Fibroblast of peridontal ligament (primary cell): ENCODE data around the gene OBSCN.
"Not testable (repeated sequence)": the region's sequence is repeated elsewhere in the genome, so short reads cannot be mapped to it uniquely, and the experiment has no call there.

Experiments used
- DNase-seq: peaks from one replicate; pipeline ENCODE4 v3.0.0-alpha.2; 2010; ENCODE audit errors: extremely low read depth

The OBSCN gene

GRCh38 chr1:228228147-228228546 lies 20.3 kb downstream of the OBSCN start:
- DNase-seq: not testable (repeated sequence)

DNA sequence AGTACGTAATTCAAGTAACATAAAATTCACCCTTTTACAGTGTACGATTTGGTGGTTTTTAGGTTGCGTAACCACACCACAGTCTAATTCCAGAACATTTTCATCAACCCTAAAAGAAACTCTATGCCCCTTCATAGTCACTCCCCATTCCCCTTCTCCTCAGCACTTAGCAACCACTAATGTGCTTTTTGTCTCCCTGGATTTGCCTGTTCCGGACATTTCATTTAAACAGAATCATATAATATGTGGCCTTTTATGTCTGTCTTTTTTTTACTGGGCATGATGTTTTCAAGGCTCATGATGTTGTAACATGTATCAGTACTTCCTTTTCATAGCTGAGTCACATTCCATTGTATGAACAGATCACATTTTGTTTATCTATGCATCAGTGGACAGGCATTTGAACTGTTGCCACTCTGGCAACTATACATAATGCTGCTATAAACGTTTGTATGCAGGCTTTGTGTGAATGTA lies 20.8 kb downstream of the OBSCN start:
- DNase-seq: peak; percentile 94

DNA sequence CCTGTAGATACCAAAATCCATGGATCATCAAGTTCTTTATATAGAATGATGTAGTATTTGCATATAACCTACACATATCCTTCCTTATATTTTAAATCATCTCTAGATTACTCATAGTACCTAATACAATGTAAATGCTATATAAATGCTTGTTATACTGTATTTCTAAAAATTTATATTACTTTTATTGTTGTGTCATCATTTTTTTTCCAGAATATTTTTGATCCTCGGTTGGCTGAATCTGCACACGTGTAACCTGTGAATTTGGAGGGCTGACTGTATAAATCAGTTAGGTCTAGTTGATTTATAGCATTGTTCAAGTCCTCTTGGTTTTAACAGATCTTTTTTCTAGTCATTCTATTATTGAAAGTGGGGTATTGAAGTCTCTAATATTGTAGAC lies 23.3 kb downstream of the OBSCN start:
- no peak for DNase-seq

DNA sequence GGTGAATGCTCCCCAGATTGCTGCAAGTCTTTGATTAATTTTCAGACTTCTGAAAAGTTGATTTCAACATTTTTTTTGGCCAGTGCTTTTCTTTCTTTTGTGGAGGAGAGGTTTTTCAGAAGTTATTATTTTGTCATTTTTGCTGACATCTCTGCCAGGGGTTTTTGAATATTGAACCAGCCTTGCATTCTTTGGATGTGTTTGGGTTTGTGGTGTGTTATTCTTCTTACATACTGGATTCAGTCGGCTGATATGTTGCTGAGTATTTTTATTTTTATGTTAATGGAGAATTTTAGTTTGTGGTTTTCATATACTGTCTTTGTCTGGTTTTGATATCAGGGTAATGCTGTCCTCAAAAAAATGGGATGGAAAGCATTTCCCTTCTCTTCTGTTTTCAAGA lies 25.3 kb downstream of the OBSCN start:
- no peak for DNase-seq

DNA sequence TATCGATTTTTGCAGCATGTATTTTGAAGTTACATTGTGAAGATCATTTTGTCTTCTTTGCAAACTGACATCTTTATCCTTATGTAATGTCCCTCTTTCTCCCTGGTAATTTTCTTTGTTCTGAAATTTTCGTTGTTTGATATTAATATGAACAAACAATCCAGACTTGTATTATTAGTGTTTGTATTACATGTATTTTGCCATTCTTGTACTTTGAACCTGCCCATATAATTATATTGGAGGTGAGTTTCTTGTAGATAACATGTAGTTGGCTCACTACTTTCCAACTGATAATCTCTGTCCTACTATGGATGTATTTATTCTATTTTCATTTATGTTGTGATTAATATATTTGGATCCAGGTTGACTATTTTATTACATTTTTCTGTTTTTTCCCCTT lies 27.1 kb downstream of the OBSCN start:
- no peak for DNase-seq

GRCh38 chr1:228236744-228237143 lies 28.9 kb downstream of the OBSCN start:
- peak; percentile 44 for DNase-seq

DNA sequence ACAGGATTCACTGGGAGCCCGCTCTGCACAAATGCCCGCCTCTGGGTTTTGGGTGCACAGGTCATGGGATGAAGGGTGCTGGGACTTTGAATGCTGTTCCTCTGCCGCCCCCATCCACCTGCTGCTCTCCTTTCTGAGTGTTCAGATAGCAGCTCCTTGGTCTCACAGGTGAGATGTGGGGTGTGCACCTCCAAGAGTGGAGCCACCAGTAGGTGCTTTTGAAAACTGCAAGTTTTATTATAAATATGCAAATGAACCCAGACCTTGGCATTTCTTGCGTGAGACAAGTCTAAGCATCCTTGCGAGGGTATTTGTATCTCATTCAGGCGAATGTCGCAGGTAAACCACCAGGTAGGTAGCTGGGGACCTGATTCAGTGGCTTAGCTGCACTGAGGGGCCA lies 30.2 kb downstream of the OBSCN start:
- no peak for DNase-seq

GRCh38 chr1:228238461-228238860 lies 30.6 kb downstream of the OBSCN start:
- DNase-seq: no peak

DNA sequence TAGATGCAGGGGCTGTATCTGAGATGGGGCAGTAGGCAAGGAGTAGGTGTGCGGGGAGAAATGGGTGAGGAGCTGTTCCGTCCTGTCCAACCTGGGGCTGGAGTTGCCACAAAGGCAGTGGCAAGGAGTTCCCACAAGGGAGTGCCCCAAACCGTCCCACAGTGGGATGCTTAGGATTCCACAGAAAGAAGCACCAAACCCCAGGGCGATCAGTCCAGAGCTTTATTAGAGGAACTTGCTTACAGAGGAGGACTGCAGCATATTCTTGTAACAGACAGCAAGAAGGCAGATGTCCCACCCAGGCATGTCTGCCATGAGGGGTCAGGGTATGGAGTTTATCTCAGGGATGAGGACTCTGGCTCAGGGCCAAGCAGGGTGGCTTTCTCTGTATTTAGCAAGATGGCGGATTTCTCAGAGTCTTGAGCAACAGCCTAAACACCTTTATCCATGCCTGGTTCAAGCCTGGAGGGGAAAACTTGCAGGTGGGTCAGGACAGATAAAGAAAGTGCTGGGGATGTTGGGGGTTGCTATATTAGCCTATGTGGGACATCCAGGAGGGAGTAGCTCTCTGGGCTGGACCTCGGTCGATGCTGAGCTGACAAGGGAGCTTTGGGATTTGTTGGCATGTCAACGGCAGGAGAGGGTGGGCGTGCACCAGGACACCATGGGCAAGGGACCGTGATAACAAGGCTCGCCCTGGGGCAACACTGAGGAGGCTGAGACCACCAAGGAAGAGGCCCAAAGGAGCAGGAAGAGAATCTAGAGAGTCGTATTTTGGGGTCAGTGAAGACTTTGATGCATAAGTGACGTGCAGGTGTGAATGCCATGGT lies 32.8 kb downstream of the OBSCN start:
- no peak for DNase-seq

DNA sequence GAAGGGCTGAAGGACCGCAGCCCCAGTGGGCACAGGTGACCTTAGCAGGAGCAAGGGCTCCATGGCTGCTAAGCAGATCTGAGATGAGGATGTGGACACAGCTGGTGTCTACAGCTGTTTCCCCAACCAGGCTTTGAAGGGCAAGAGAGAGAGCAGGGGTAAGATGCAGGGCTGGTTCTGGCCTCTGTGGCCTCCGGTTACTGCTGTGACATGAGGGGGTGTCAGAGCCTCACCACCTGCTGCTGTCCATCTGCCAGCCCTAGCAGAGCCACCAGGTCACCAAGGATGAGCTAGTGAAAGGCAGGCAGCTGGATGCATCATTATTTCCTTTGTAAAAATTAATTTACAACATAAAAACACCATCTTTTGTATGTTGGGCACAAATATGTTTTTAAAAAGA lies 33.4 kb downstream of the OBSCN start:
- DNase-seq: no peak

- DNase-seq: no peak
Observed at GRCh38 chr1:228242409-228242808, 34.6 kb downstream of the OBSCN start.

GRCh38 chr1:228243093-228243492 lies 35.2 kb downstream of the OBSCN start:
- no peak for DNase-seq

GRCh38 chr1:228243989-228244388 lies 36.1 kb downstream of the OBSCN start:
- DNase-seq: not testable (repeated sequence)

- DNase-seq: no peak
Observed at GRCh38 chr1:228245111-228245510, 37.3 kb downstream of the OBSCN start.

- no peak for DNase-seq
Observed at GRCh38 chr1:228246216-228246900, 38.5 kb downstream of the OBSCN start.

DNA sequence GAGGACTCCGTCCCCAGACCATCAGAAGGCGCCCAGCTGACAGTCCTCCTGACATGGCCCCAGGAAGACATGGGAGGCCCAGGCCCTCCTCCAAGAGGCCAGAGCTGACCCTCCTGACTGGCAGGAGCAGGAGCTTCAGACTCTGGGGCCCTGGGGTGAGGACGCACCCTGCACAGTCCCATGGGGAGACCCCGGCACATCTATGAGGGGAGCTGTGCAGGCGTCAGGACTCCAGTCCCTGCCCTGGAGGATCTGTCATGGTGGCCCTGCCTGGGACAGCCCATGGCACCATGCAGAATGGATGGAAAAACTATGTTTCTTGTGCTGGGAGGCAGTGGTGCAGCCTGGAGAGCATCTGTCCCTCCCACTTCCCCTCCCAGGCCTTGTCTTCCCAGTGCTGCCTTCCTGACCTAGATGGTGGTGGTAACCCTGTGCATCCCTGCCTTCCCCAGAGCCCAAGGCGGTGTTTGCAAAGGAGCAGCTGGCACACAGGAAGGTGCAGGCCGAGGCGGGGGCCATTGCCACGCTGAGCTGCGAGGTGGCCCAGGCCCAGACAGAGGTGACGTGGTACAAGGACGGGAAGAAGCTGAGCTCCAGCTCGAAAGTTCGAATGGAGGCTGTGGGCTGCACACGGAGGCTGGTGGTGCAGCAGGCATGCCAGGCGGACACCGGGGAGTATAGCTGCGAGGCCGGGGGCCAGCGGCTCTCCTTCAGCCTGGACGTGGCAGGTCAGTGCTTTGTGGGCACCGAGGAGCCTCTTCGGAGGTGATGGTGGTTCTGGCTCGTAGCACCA lies 41.9 kb downstream of the OBSCN start:
- no peak for DNase-seq

DNA sequence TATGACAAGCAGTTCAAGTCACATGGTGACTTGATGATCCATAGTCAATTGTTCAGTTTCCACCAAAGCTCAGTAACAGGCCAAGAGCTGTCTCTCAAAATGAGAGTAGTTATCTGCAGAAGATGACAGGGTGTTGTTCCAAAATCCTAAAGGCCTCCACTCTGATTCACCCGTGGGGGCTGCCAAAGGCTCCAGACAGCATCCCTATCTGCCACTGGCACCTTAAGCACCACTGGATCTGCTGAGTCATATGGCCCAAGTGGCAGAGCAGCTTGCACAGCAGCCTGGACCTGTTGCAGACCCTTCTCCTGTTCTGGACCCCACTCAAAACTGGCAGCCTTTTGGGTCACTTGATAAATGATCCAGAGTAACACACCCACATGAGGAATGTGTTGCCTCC lies 44.6 kb downstream of the OBSCN start:
- DNase-seq: not testable (repeated sequence)

DNA sequence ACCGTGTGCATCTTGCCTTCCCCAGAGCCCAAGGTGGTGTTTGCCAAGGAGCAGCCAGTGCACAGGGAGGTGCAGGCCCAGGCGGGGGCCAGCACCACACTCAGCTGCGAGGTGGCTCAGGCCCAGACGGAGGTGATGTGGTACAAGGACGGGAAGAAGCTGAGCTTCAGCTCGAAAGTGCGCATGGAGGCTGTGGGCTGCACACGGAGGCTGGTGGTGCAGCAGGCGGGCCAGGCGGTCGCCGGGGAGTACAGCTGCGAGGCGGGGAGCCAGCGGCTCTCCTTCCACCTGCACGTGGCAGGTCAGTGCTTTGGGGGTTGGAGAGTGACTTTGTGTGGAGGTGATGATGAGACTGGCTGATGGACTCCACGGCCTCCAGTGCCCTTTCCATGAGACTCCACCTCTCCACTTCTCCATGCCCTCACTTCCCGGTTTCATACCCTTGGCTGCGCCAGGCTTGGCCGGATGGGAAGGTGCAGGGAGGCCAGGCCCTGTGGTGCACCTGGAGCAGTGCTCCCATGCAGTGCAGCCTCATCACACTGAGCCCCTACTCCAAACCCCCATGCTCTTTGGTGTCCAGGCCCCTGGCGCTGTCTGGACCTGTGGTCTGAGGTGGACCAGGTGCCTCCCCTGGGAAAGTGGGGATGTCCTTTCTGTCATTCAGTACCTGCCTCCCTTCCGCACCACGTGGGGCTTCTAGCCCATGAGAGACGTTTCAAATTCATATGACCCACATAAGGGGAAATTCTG lies 49.0 kb downstream of the OBSCN start:
- no peak for DNase-seq

DNA sequence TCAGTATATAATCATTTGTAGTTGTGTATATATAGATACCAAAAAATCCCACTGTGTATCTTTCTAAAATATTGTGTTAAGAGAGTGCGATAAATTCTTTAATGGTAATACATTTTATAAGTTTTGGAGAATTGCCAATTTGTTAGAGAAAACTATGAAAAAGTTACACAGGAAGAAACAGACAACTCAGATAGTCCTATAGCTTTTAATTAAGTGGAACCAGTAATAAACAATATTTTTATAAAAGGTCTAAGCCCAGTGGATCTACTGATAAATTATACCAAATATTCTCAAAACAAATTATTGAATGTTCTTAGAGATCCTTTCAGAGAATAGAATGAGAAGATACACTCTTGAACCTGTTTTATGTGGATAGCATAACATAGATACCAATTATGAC lies 50.6 kb downstream of the OBSCN start:
- DNase-seq: no peak

DNA sequence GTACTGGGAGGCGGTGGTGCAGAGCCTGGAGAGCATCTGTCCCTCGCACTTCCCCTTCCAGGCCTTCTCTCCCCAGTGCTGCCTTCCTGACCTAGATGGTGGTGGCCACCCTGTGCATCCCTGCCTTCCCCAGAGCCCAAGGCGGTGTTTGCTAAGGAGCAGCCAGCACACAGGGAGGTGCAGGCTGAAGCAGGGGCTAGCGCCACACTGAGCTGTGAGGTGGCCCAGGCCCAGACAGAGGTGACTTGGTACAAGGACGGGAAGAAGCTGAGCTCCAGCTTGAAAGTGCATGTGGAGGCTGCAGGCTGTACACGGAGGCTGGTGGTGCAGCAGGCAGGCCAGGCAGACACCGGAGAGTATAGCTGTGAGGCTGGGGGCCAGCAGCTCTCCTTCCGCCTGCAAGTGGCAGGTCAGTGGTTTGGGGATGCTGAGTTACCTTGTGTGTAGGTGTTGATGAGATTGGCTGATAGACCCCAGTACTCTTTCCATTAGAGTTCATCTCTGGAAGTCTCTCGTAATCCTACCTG lies 51.6 kb downstream of the OBSCN start:
- DNase-seq: no peak

- DNase-seq: no peak
Observed at GRCh38 chr1:228259951-228260350, 52.1 kb downstream of the OBSCN start.
